ENCODE results near the gene ZFP69.

DNA sequence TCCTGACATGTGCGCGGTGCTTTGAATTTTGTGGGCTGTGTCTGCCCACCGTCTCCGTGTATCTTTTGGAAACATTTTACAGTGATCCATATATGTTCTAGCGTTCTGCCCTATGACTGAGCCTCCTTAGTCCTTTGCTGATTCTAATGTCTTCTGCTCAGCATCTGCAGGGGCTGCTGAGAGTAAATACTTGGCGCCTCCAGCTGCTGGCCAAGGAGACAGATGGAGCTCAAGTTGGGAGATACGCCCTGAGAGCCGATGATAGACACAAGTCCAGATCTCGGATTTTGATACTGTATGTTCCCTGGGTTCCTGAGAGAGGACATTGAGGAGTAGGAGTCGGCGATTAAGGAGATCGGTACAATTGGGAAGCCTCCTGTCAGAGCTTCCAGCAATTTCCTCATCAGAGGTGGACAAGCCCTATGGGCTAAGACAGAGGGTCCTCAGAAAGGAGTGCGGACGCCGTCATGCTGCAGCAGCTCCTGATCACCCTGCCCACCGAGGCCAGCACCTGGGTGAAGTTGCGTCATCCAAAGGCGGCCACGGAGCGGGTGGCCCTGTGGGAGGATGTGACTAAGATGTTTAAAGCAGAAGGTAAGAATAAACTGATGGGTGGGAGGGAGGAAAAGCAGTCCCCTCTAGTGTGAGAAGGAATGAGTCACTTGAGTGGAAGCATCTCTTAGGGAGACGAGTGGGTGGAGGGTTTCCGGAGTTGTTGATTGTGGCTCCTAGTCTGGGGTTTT, 26.4 kb upstream of the ZFP69 start:
- no peak for TF ChIP-seq POLR2A (IDR thresholded peaks at IDR 0.05; ENCODE audit: extremely low read depth, insufficient read length)
- TF ChIP-seq CTCF (IDR thresholded peaks at IDR 0.05; ENCODE audit: low read depth, low read length), result no peak

Measured in NB4 (cell line).